K562 (cell line): ENCODE measurements around the gene PRRT1. TPM values are rescaled to one million over a fixed set of nuclear protein-coding genes. Genes with fewer than 3 reads are reported as not detected.

ENCODE experiments used
- CHD1 ChIP-seq: fragments of 200-600 bp; sonication (generic); IDR thresholded peaks from one replicate; pipeline ENCODE4 v1.6.1; 2012; ENCODE audit warnings: mild to moderate bottlenecking, moderate library complexity, low read length, inconsistent platforms
- ETV5 ChIP-seq: sonication (generic); formaldehyde crosslinking; IDR thresholded peaks from 2 replicates; pipeline ENCODE4 v1.4.0; 2020; ENCODE audit warnings: low read depth, mild to moderate bottlenecking, missing genetic modification reagents
- HBP1 ChIP-seq: fragments of 450-650 bp; formaldehyde crosslinking; IDR thresholded peaks from 2 replicates; pipeline ENCODE4 v1.4.0; 2022; ENCODE audit warnings: missing genetic modification characterization
- KLF13 ChIP-seq: fragments of 450-650 bp; IDR thresholded peaks from 2 replicates; pipeline ENCODE4 v1.6.1; 2016; ENCODE audit warnings: missing genetic modification characterization, low read depth, mild to moderate bottlenecking, missing compliant biosample characterization, moderate library complexity, borderline replicate concordance
- RBFOX2 ChIP-seq: fragments of 200-400 bp; formaldehyde crosslinking; IDR thresholded peaks from 2 replicates; pipeline ENCODE4 v1.6.1; 2017; ENCODE audit warnings: low read depth, mild to moderate bottlenecking, low read length, moderate library complexity
- RFX5 ChIP-seq: IDR thresholded peaks from 2 replicates; pipeline ENCODE4 v1.6.1; 2011; ENCODE audit warnings: low read depth, mild to moderate bottlenecking, improper control_type of control experiment, low read length
- RREB1 ChIP-seq: fragments of 250-450 bp; sonication (Bioruptor Pico); IDR thresholded peaks from 2 replicates; pipeline ENCODE4 v1.4.0; 2020
- TAF7 ChIP-seq: fragments of 450-650 bp; IDR thresholded peaks from 2 replicates; pipeline ENCODE4 v1.6.1; 2016; ENCODE audit warnings: missing genetic modification characterization, missing compliant biosample characterization
- THAP12 ChIP-seq: fragments of 250-450 bp; sonication (Bioruptor Pico); IDR thresholded peaks from 2 replicates; pipeline ENCODE4 v1.9.0; 2021; ENCODE audit warnings: mild to moderate bottlenecking, inconsistent platforms
- ZFX ChIP-seq: sonication (generic); formaldehyde crosslinking; IDR thresholded peaks from 2 replicates; pipeline ENCODE4 v1.8.0; 2022; ENCODE audit warnings: mild to moderate bottlenecking, missing genetic modification reagents, moderate library complexity
- ZNF398 ChIP-seq: fragments of 250-450 bp; sonication (Bioruptor Pico); IDR thresholded peaks from 2 replicates; pipeline ENCODE4 v1.8.0; 2021; ENCODE audit warnings: moderate library complexity, mild to moderate bottlenecking, inconsistent platforms
- polyA plus RNA-seq, 8 experiments: library from polyadenylated mRNA; depleted of rRNA in 4 of 8; stranded (reverse) in 5 of 8; unstranded in 3 of 8; fragments of >200 nt; fragmentation: Nextera tagmentation in 2 of 8; fragmentation: Illumina TruSeq in 1 of 8; extraction: Ambion mirVana in 2 of 8; extraction: Trizol in 1 of 8; gene quantifications; 2 replicates each; pipeline versions ENCODE4 v1.2.1 to v1.2.3, GENCODE V29; 2011 to 2014; ENCODE audit warnings: inconsistent platforms in 1 of 8, missing spikeins in 1 of 8
- total RNA-seq, 7 experiments: library from RNA; depleted of rRNA in 6 of 7; stranded (reverse); fragments of >200 nt in 6 of 7; fragmentation: Illumina TruSeq in 2 of 7; extraction: Trizol in 2 of 7; gene quantifications; 2 replicates each; pipeline versions ENCODE4 v1.2.1 to v1.2.3, GENCODE V29; 2011 to 2021; ENCODE audit warnings: low replicate concordance in 1 of 7

PRRT1 gene
- total and polyA plus RNA-seq, 9 of the 15 experiments (the other 6 are each of a cell fraction or from before 2014, with no cell fraction given), result 0.14 to 3.5 (median 0.41) TPM

- TF ChIP-seq THAP12 (CRISPR knock-in tag), result peak; percentile 32; the same call in 1 of the 2 replicates
- 0 out of 2 replicates have a peak, but pooled peaks have one; percentile 2 for TF ChIP-seq ZFX (CRISPR knock-in tag)
- no peak for TF ChIP-seq ZNF398 (CRISPR knock-in tag)
- TF ChIP-seq CHD1, result peak; percentile 26
- TF ChIP-seq RFX5, result peak; percentile 27; the same call in 1 of the 2 replicates
- 0 out of 2 replicates have a peak, but pooled peaks have one; percentile 18 for TF ChIP-seq HBP1 (CRISPR knock-in tag)
- TF ChIP-seq TAF7 (tag), result no peak
- no peak for TF ChIP-seq KLF13
- no peak for TF ChIP-seq RREB1 (CRISPR knock-in tag)
- no peak for TF ChIP-seq ETV5 (CRISPR knock-in tag)
- TF ChIP-seq RBFOX2, result peak; percentile 12; the same call in 1 of the 2 replicates
Observed at GRCh38 chr6:32128751-32129296, 22.9 kb downstream of the PRRT1 start (continued).
